Endothelial cell of umbilical vein (primary cell): Measurements from ENCODE around the gene KANSL1L. TPM values are rescaled to one million over a fixed set of nuclear protein-coding genes. Genes with fewer than 3 reads are reported as not detected.

Source experiments
- BruUV-seq: library from RNA; stranded (reverse); fragments of 400-500 nt; replicated peaks from 2 replicates; lab custom pipeline; 2021; lab: Mats Ljungman, UMichigan
- CTCF ChIA-PET: fragments of 300-600, 350-600 bp; sonication (Branson Sonifier 250); formaldehyde crosslinking; loops from one replicate; lab custom pipeline; 2021; ENCODE audit warnings: antibody characterized with exemption, inconsistent platforms; lab: Charles Lee
- POLR2A ChIA-PET: fragments of 300-600, 350-600 bp; sonication (Branson Sonifier 250); formaldehyde crosslinking; loops from one replicate; lab custom pipeline; 2021; ENCODE audit warnings: antibody characterized with exemption, inconsistent platforms; lab: Charles Lee
- DNase-seq: peaks from one replicate; pipeline ENCODE4 v3.0.0-alpha.2; 2011; ENCODE audit warnings: low read depth, low spot score
- FAIRE-seq: peaks from 2 replicates; lab custom pipeline; 2011; peaks lifted over from hg19 to GRCh38; lab: Jason Lieb, UNC
- H2AFZ ChIP-seq: 2 replicates; pipeline ENCODE4 v1.6.0; 2012; ENCODE audit warnings: low read depth, low read length, control low read depth, inconsistent platforms
- H3K27ac ChIP-seq: 2 replicates; pipeline ENCODE4 v1.5.1; 2011; ENCODE audit warnings: low read depth, mild to moderate bottlenecking, control low read depth, low read length, moderate library complexity; ENCODE audit not compliant: insufficient read depth
- H3K27me3 ChIP-seq, 2 experiments: 2 replicates each; pipeline versions ENCODE4 v1.6.0 to v1.6.1; 2011; ENCODE audit warnings: low read length in 2 of 2, mixed read lengths in 1 of 2; ENCODE audit not compliant: control insufficient read depth in 2 of 2, insufficient read depth in 2 of 2
- H3K36me3 ChIP-seq, 2 experiments: 2 replicates in 1 of 2; 3 replicates in 1 of 2; pipeline ENCODE4 v1.5.1; 2011; ENCODE audit warnings: low read length in 2 of 2, mild to moderate bottlenecking in 1 of 2, moderate library complexity in 1 of 2; ENCODE audit not compliant: control insufficient read depth in 2 of 2, insufficient read depth in 2 of 2; ENCODE audit errors: extremely low read depth in 1 of 2
- H3K4me1 ChIP-seq: 3 replicates; pipeline ENCODE4 v1.5.1; 2011; ENCODE audit warnings: mild to moderate bottlenecking, low read length; ENCODE audit not compliant: control insufficient read depth, insufficient read depth; ENCODE audit errors: extremely low read depth
- H3K4me2 ChIP-seq: 2 replicates; pipeline ENCODE4 v1.6.1; 2011; ENCODE audit warnings: low read length, control low read depth, mixed read lengths; ENCODE audit not compliant: insufficient read depth
- H3K4me3 ChIP-seq, 3 experiments: fragments of 200-600 bp in 1 of 3; sonication (generic), shearing (Covaris generic) in 1 of 3; replicated peaks in 1 of 3; 2 replicates each; pipeline ENCODE4 v1.5.1; 2011 to 2016; ENCODE audit warnings: control low read depth in 3 of 3, low read length in 3 of 3, mild to moderate bottlenecking in 2 of 3, inconsistent platforms in 1 of 3, low read depth in 1 of 3, moderate library complexity in 1 of 3; ENCODE audit not compliant: insufficient read depth in 1 of 3
- H3K79me2 ChIP-seq: 2 replicates; pipeline ENCODE4 v1.6.0; 2012; ENCODE audit warnings: low read length, inconsistent platforms; ENCODE audit not compliant: control insufficient read depth, insufficient read depth
- H3K9ac ChIP-seq: replicated peaks from 2 replicates; pipeline ENCODE3; 2011; ENCODE audit warnings: low read length, control low read depth; ENCODE audit not compliant: insufficient read depth; ENCODE audit errors: extremely low read depth
- H3K9me1 ChIP-seq: replicated peaks from 3 replicates; pipeline ENCODE4 v1.6.0; 2011; ENCODE audit warnings: mild to moderate bottlenecking, low read length; ENCODE audit not compliant: control insufficient read depth, insufficient read depth; ENCODE audit errors: extremely low read depth
- H3K9me3 ChIP-seq: replicated peaks from 2 replicates; pipeline ENCODE4 v1.5.1; 2012; ENCODE audit warnings: low read length, inconsistent platforms; ENCODE audit not compliant: control insufficient read depth, insufficient read depth
- H4K20me1 ChIP-seq: replicated peaks from 2 replicates; pipeline ENCODE3; 2011; ENCODE audit warnings: mild to moderate bottlenecking, low read length; ENCODE audit not compliant: control insufficient read depth, insufficient read depth; ENCODE audit errors: extremely low read depth
- GATA2 ChIP-seq: IDR thresholded peaks from 2 replicates; pipeline ENCODE4 v1.7.0; 2011; ENCODE audit warnings: low read depth, mild to moderate bottlenecking, moderate library complexity, mixed read lengths, low read length; ENCODE audit not compliant: insufficient read length, insufficient read depth
- JUN ChIP-seq: IDR thresholded peaks from 2 replicates; pipeline ENCODE4 v1.6.1; 2011; ENCODE audit warnings: borderline replicate concordance, low read depth; ENCODE audit not compliant: insufficient read length, insufficient read depth
- POLR2A ChIP-seq: IDR thresholded peaks from 2 replicates; pipeline ENCODE4 v1.6.1; 2012; ENCODE audit warnings: low read depth, mild to moderate bottlenecking, control low read depth, low read length
- POLR2AphosphoS5 ChIP-seq: IDR thresholded peaks from 2 replicates; pipeline ENCODE4 v1.6.1; 2012; ENCODE audit warnings: low read depth, mild to moderate bottlenecking, control low read depth, low read length, moderate library complexity; ENCODE audit not compliant: insufficient read depth
- dilution Hi-C: fragments of 300-500 bp; cut with MboI; formaldehyde crosslinking; loops from one replicate; pipeline ENCODE4 v1.15.0; 2019; ENCODE audit warnings: low sequenced_read_pairs; ENCODE audit not compliant: extremely low pct_ligation_motif_present
- intact Hi-C: fragments of 100-400 bp; cut with micrococcal nuclease; formaldehyde crosslinking; loops from one replicate; pipeline ENCODE4 v1.10.0; 2022
- polyA plus RNA-seq, 4 experiments: library from polyadenylated mRNA; depleted of rRNA in 3 of 4; stranded (reverse) in 3 of 4; unstranded in 1 of 4; fragments of >200 nt; gene quantifications; 2 replicates each; pipeline versions ENCODE4 v1.2.1 to v1.2.3, GENCODE V29; 2011 to 2012; ENCODE audit warnings: missing spikeins in 1 of 4
- total RNA-seq: library from RNA; stranded (reverse); gene quantifications from 2 replicates; pipeline ENCODE4 v1.2.3, GENCODE V29; 2021
- TF ChIP-seq, protein P1 (sequence below): IDR thresholded peaks from 2 replicates; pipeline ENCODE4 v1.6.1; 2011; ENCODE audit not compliant: insufficient read depth, insufficient read length

KANSL1L gene
- total and polyA plus RNA-seq, 2 donors (not counting 3 experiments of a cell fraction or from before 2014, with no cell fraction given) = 4.3 to 14.0 TPM

DNA sequence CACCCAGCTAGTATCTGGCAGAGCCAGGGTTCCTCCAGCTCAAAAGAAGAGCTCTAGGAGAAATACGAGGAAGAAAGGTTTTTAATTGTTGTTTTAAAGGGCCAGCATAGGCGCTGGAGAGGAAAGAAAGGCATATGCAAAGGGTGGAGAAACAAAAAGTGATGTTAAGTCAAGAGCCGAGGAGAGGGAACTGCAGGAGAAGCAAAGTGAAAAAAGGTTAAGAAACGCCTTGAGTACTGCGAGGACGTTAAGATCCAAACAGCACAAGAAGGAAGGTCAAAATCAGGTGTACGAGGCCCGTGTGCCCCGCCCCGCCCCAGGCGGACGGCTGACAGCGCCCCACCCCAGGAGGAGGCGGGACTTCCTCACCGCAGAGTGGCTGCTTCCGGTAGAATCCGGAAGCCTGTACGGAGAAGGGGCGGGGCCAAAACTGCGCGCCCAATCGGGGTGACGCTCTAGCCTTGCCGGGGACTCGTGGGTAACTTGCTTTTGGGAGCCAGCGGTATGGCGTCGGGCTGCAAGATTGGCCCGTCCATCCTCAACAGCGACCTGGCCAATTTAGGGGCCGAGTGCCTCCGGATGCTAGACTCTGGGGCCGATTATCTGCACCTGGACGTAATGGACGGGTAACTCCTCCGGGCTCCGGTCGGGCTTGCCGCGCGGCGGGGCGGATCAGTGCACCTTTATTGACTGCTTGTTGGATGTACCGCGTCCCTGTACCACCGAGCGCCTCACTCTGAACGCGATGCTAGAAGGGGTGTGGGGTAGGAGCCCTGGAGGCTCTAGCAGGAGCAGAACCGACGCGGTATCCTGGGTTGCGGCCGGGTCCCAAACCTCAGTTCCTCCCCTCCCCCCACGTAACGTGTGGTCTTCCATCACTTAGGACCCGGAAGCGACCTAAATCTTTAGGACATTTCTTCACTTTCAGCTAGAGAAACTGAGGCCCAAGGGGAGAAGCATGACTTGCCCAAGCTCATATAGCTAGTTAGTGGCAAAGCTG lies 168.8 kb downstream of the KANSL1L start, which contains the start of gene RPE:
TSS of gene RPE (plus strand) at position 481 of the 1,000 bp plus-strand sequence. CDS start at position 505, 24 bp downstream.
- POLR2A ChIA-PET = interaction anchor here (0.6 kb wide), 1 partner anchor 12 kb away, joined by 3 read pairs; no protein-coding TSS in a partner anchor
- peaks cover 3% of the 10 kb centered on the region for H4K20me1 ChIP-seq

More for the DNA sequence above, 168.8 kb downstream of the KANSL1L start, which contains the start of gene RPE:
- H3K79me2 ChIP-seq = peaks cover 50% of the 10 kb centered on the region
- dilution Hi-C loops = no loop called here
- intact Hi-C loops = loop anchor here (1.0 to 10.0 kb wide), 2 partner anchors 169 to 472 kb away; partner anchors contain the start of genes KANSL1L and LANCL1
- no peaks in the 10 kb centered on the region for H3K27me3 ChIP-seq
- peak within 1 kb of the TSS; percentile 79 for H3K9ac ChIP-seq
- peak within 1 kb of the TSS; percentile 83 to 98 (median 95) for H3K4me3 ChIP-seq
- peak within 1 kb of the TSS; percentile 92 for H3K4me2 ChIP-seq
- DNase-seq = peak; percentile 95
- TF ChIP-seq, protein P1, sequence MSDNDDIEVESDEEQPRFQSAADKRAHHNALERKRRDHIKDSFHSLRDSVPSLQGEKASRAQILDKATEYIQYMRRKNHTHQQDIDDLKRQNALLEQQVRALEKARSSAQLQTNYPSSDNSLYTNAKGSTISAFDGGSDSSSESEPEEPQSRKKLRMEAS = peak; percentile 39
- no peak for TF ChIP-seq JUN
- TF ChIP-seq POLR2AphosphoS5 = peak; percentile 88
- TF ChIP-seq POLR2A = peak; percentile 92
- TF ChIP-seq GATA2 = no peak
- H3K9me1 ChIP-seq = no peaks in the 10 kb centered on the region
- H3K9me3 ChIP-seq = no peaks in the 10 kb centered on the region
- CTCF ChIA-PET = interaction anchor here (0.9 to 1.9 kb wide), 2 partner anchors 12 to 196 kb away, joined by 3 to 4 read pairs; no protein-coding TSS in a partner anchor
- peaks cover 26% of the 10 kb centered on the region for H3K4me1 ChIP-seq
- peak within 1 kb of the TSS; percentile 50 for H3K27ac ChIP-seq
- FAIRE-seq = peak; percentile 93
- peak within 1 kb of the TSS; percentile 98 for H2AFZ ChIP-seq
- BruUV-seq = TSS peak; percentile 58
- no peaks in the 10 kb centered on the region for H3K36me3 ChIP-seq
